ENCODE measurements around the gene TFPT. TPM values are rescaled to one million over a fixed set of nuclear protein-coding genes. Genes with fewer than 3 reads are reported as not detected.

The TFPT gene
- total and polyA plus RNA-seq, 9 donors, result 2.4 to 18.3 (median 12.8) TPM

GRCh38 chr19:54073829-54074228, 41.6 kb downstream of the TFPT start:
- no peaks in the 10 kb centered on the region for H3K9me3 ChIP-seq
- 79 to 86% (median 82%) methylated on average over 10 of the region's 10 CpGs for WGBS, 3 donors
- H3K4me3 ChIP-seq, result no peak overlapping the region
- H3K27ac ChIP-seq, result no peak overlapping the region
- H3K4me1 ChIP-seq (ENCODE audit: insufficient read depth), result no peaks in the 10 kb centered on the region
- DNase-seq, result no peak
- no peaks in the 10 kb centered on the region for H3K36me3 ChIP-seq
- TF ChIP-seq EP300 (IDR thresholded peaks at IDR 0.05) (no peak), POLR2A (IDR thresholded peaks at IDR 0.05) (no peak), CTCF (IDR thresholded peaks at IDR 0.05) (no peak)
- no peaks in the 10 kb centered on the region for H3K27me3 ChIP-seq
- intact Hi-C loops (cut with DNase I), result loop anchor here in 1 of 4 donors (5.0 kb wide), 1 partner anchor 1488 kb away; no protein-coding TSS in a partner anchor

GRCh38 chr19:54069470-54069869, 46.0 kb downstream of the TFPT start:
- Histone ChIP-seq H3K9me3 (no peaks in the 10 kb centered on the region), H3K4me1 (ENCODE audit: insufficient read depth) (no peaks in the 10 kb centered on the region), H3K27me3 (no peaks in the 10 kb centered on the region), H3K36me3 (no peaks in the 10 kb centered on the region), H3K4me3 (no peak overlapping the region), H3K27ac (no peak overlapping the region)
- intact Hi-C loops (cut with DNase I), result no loop called here
- 57 to 60% (median 59%) methylated on average over 5 of the region's 5 CpGs for WGBS, 3 donors
- DNase-seq, result no peak
- TF ChIP-seq POLR2A (IDR thresholded peaks at IDR 0.05) (no peak), CTCF (IDR thresholded peaks at IDR 0.05) (no peak), EP300 (IDR thresholded peaks at IDR 0.05) (no peak)

GRCh38 chr19:54063350-54064116, 51.9 kb downstream of the TFPT start, which contains the start of gene VSTM1:
Gene VSTM1 (minus strand): TSS chr19:54063897. CDS start chr19:54063777, 120 bp downstream.
- no peaks in the 10 kb centered on the region for H3K9me3 ChIP-seq
- no peaks in the 10 kb centered on the region for H3K27me3 ChIP-seq
- no peaks in the 10 kb centered on the region for H3K36me3 ChIP-seq
- DNase-seq, result no peak
- 77 to 81% (median 77%) methylated on average over 34 of the region's 34 CpGs for WGBS, 3 donors
- no peak within 1 kb of the TSS for H3K4me3 ChIP-seq
- TF ChIP-seq POLR2A (IDR thresholded peaks at IDR 0.05) (no peak), CTCF (IDR thresholded peaks at IDR 0.05) (no peak), EP300 (IDR thresholded peaks at IDR 0.05) (no peak)
- intact Hi-C loops (cut with DNase I), result no loop called here
- H3K27ac ChIP-seq, result no peak within 1 kb of the TSS
- no peaks in the 10 kb centered on the region for H3K4me1 ChIP-seq (ENCODE audit: insufficient read depth)

GRCh38 chr19:54062643-54063042, 52.8 kb downstream of the TFPT start:
- TF ChIP-seq EP300 (IDR thresholded peaks at IDR 0.05), result no peak
- no peak for TF ChIP-seq CTCF (IDR thresholded peaks at IDR 0.05)
- TF ChIP-seq POLR2A (IDR thresholded peaks at IDR 0.05), result no peak
- no peak overlapping the region for H3K27ac ChIP-seq
- 70 to 75% (median 73%) methylated on average over 9 of the region's 9 CpGs for WGBS, 3 donors
- no peak for DNase-seq
- intact Hi-C loops (cut with DNase I), result no loop called here
- H3K9me3 ChIP-seq, result no peaks in the 10 kb centered on the region
- no peaks in the 10 kb centered on the region for H3K36me3 ChIP-seq
- no peak overlapping the region for H3K4me3 ChIP-seq
- no peaks in the 10 kb centered on the region for H3K27me3 ChIP-seq
- H3K4me1 ChIP-seq (ENCODE audit: insufficient read depth), result no peaks in the 10 kb centered on the region

Other genes with a start within 250 kb of the TFPT start
- 100 to 1,000 TPM in 5 of 7 donors, 10 to 100 TPM in 2; 27.5 to 216 (median 146) TPM for gene MYADM, start 247.8 kb downstream of the TFPT start, total RNA-seq
- 100 to 1,000 TPM in 1 of 2 donors, 10 to 100 TPM in 1; 86.3 to 134 TPM for gene MYADM, start 247.8 kb downstream of the TFPT start, polyA plus RNA-seq
- gene PRKCG, start 233.5 kb downstream of the TFPT start, total RNA-seq, result under 1 TPM in 1 of 7 donors, not detected in 6; 0.08 TPM
- under 1 TPM in 1 of 2 donors, not detected in 1; 0.04 TPM for gene PRKCG, start 233.5 kb downstream of the TFPT start, polyA plus RNA-seq
- gene CACNG7, start 206.4 kb downstream of the TFPT start, total RNA-seq, result not detected
- gene CACNG7, start 206.4 kb downstream of the TFPT start, polyA plus RNA-seq, result under 1 TPM in 1 of 2 donors, not detected in 1; 0.02 TPM
- under 1 TPM in 4 of 7 donors, not detected in 3; 0.03 to 0.12 (median 0.08) TPM for gene CACNG8, start 152.7 kb downstream of the TFPT start, total RNA-seq
- gene CACNG8, start 152.7 kb downstream of the TFPT start, polyA plus RNA-seq, result under 1 TPM; 0.06 to 0.13 TPM
- gene CACNG6, start 124.0 kb downstream of the TFPT start, total RNA-seq, result 1 to 10 TPM in 1 of 7 donors, under 1 TPM in 1, not detected in 5; 0.15 to 3.2 TPM
- not detected for gene CACNG6, start 124.0 kb downstream of the TFPT start, polyA plus RNA-seq
- gene VSTM1, start 51.8 kb downstream of the TFPT start, total RNA-seq, result not detected
- not detected for gene VSTM1, start 51.8 kb downstream of the TFPT start, polyA plus RNA-seq
- not detected for gene TARM1, start 34.3 kb downstream of the TFPT start, total RNA-seq
- gene TARM1, start 34.3 kb downstream of the TFPT start, polyA plus RNA-seq, result not detected
- 1 to 10 TPM; 1.4 to 3.8 (median 2.1) TPM for gene OSCAR, start 14.9 kb downstream of the TFPT start, total RNA-seq
- 1 to 10 TPM; 1.1 to 1.4 TPM for gene OSCAR, start 14.9 kb downstream of the TFPT start, polyA plus RNA-seq
- 100 to 1,000 TPM in 3 of 7 donors, 10 to 100 TPM in 3, 1 to 10 TPM in 1; 6.2 to 110 (median 82.1) TPM for gene NDUFA3, start 12.8 kb downstream of the TFPT start, total RNA-seq
- gene NDUFA3, start 12.8 kb downstream of the TFPT start, polyA plus RNA-seq, result 100 to 1,000 TPM in 1 of 2 donors, 10 to 100 TPM in 1; 58.3 to 110 TPM
- 10 to 100 TPM; 30.0 to 59.5 (median 48.8) TPM for gene PRPF31, start 97 bp upstream of the TFPT start, total RNA-seq
- 10 to 100 TPM; 51.1 to 62.2 TPM for gene PRPF31, start 97 bp upstream of the TFPT start, polyA plus RNA-seq
- gene CNOT3, start 22.1 kb upstream of the TFPT start, total RNA-seq, result 10 to 100 TPM; 14.4 to 44.8 (median 41.6) TPM
- gene CNOT3, start 22.1 kb upstream of the TFPT start, polyA plus RNA-seq, result 10 to 100 TPM; 30.9 to 65.6 TPM
- gene LENG1, start 44.1 kb upstream of the TFPT start, total RNA-seq, result 10 to 100 TPM in 1 of 7 donors, 1 to 10 TPM in 6; 6.4 to 11.1 (median 8.5) TPM
- gene LENG1, start 44.1 kb upstream of the TFPT start, polyA plus RNA-seq, result 10 to 100 TPM in 1 of 2 donors, 1 to 10 TPM in 1; 5.2 to 14.0 TPM
- 100 to 1,000 TPM in 1 of 7 donors, 10 to 100 TPM in 1, 1 to 10 TPM in 3, under 1 TPM in 2; 0.45 to 103 (median 6.5) TPM for gene TMC4, start 57.5 kb upstream of the TFPT start, total RNA-seq
- under 1 TPM; 0.79 to 0.87 TPM for gene TMC4, start 57.5 kb upstream of the TFPT start, polyA plus RNA-seq
- gene MBOAT7, start 73.9 kb upstream of the TFPT start, total RNA-seq, result 100 to 1,000 TPM in 1 of 7 donors, 10 to 100 TPM in 6; 41.8 to 105 (median 56.8) TPM
- gene MBOAT7, start 73.9 kb upstream of the TFPT start, polyA plus RNA-seq, result 10 to 100 TPM; 41.0 to 51.3 TPM
- 10 to 100 TPM; 47.3 to 98.8 (median 56.2) TPM for gene TSEN34, start 75.7 kb upstream of the TFPT start, total RNA-seq
- 10 to 100 TPM; 12.5 to 71.9 TPM for gene TSEN34, start 75.7 kb upstream of the TFPT start, polyA plus RNA-seq
- gene RPS9, start 85.2 kb upstream of the TFPT start, total RNA-seq, result 1,000 to 10,000 TPM; 2,142 to 5,150 (median 2,841) TPM
- 1,000 to 10,000 TPM in 1 of 2 donors, 100 to 1,000 TPM in 1; 386 to 6,488 TPM for gene RPS9, start 85.2 kb upstream of the TFPT start, polyA plus RNA-seq
- 1 to 10 TPM in 6 of 7 donors, under 1 TPM in 1; 0.31 to 5.5 (median 2.5) TPM for gene LILRB3, start 107.3 kb upstream of the TFPT start, total RNA-seq
- 1 to 10 TPM; 1.7 to 4.9 TPM for gene LILRB3, start 107.3 kb upstream of the TFPT start, polyA plus RNA-seq
- 1 to 10 TPM in 6 of 7 donors, under 1 TPM in 1; 0.69 to 2.7 (median 1.2) TPM for gene LILRA6, start 127.1 kb upstream of the TFPT start, total RNA-seq
- gene LILRA6, start 127.1 kb upstream of the TFPT start, polyA plus RNA-seq, result 1 to 10 TPM in 1 of 2 donors, under 1 TPM in 1; 0.61 to 1.7 TPM
- 1 to 10 TPM; 2.0 to 9.1 (median 3.1) TPM for gene LILRB5, start 141.6 kb upstream of the TFPT start, total RNA-seq
- 10 to 100 TPM in 1 of 2 donors, 1 to 10 TPM in 1; 1.8 to 10.6 TPM for gene LILRB5, start 141.6 kb upstream of the TFPT start, polyA plus RNA-seq
- 10 to 100 TPM in 1 of 7 donors, 1 to 10 TPM in 5, under 1 TPM in 1; 0.24 to 15.1 (median 2.1) TPM for gene LILRB2, start 165.5 kb upstream of the TFPT start, total RNA-seq
- 1 to 10 TPM; 1.3 to 2.6 TPM for gene LILRB2, start 165.5 kb upstream of the TFPT start, polyA plus RNA-seq
- 1 to 10 TPM in 2 of 7 donors, under 1 TPM in 4, not detected in 1; 0.33 to 4.6 (median 0.62) TPM for gene LILRA5, start 197.5 kb upstream of the TFPT start, total RNA-seq
- gene LILRA5, start 197.5 kb upstream of the TFPT start, polyA plus RNA-seq, result 1 to 10 TPM in 1 of 2 donors, under 1 TPM in 1; 0.91 to 1.0 TPM
- under 1 TPM in 2 of 7 donors, not detected in 5; 0.17 to 0.67 TPM for gene LILRA4, start 223.5 kb upstream of the TFPT start, total RNA-seq
- under 1 TPM in 1 of 2 donors, not detected in 1; 0.33 TPM for gene LILRA4, start 223.5 kb upstream of the TFPT start, polyA plus RNA-seq
- 10 to 100 TPM in 2 of 7 donors, 1 to 10 TPM in 5; 4.7 to 22.2 (median 6.9) TPM for gene LAIR1, start 249.3 kb upstream of the TFPT start, total RNA-seq
- gene LAIR1, start 249.3 kb upstream of the TFPT start, polyA plus RNA-seq, result 10 to 100 TPM in 1 of 2 donors, 1 to 10 TPM in 1; 4.9 to 21.2 TPM

Measured in ovary (tissue), 9 donors.